Thymus (tissue), 11 donors: ENCODE measurements around the gene KLHL6. TPM values are rescaled to one million over a fixed set of nuclear protein-coding genes. Genes with fewer than 3 reads are reported as not detected.

Source experiments
- DNase-seq, 9 donors: peaks; one replicate each; pipeline ENCODE4 v3.0.0-alpha.2; 2013; ENCODE audit warnings: low spot score in 9 of 9, low read depth in 6 of 9, missing footprints in 1 of 9
- H3K27ac ChIP-seq, 2 donors: one replicate each; pipeline ENCODE4 v1.5.1; 2013; ENCODE audit warnings: control low read depth in 1 of 2, low read depth in 1 of 2, low read length in 1 of 2, mild to moderate bottlenecking in 1 of 2, moderate library complexity in 1 of 2
- H3K27me3 ChIP-seq, 2 donors: one replicate each; pipeline ENCODE4 v1.5.1; 2013; ENCODE audit warnings: low read length in 1 of 2; ENCODE audit not compliant: control insufficient read depth in 2 of 2, insufficient read depth in 1 of 2
- H3K36me3 ChIP-seq, 2 donors: one replicate each; pipeline ENCODE4 v1.5.1; 2013; ENCODE audit warnings: low read length in 1 of 2, mild to moderate bottlenecking in 1 of 2, moderate library complexity in 1 of 2; ENCODE audit not compliant: control insufficient read depth in 2 of 2, insufficient read depth in 2 of 2
- H3K4me1 ChIP-seq, 2 donors: one replicate each; pipeline ENCODE4 v1.5.1; 2013; ENCODE audit warnings: low read length in 2 of 2; ENCODE audit not compliant: control insufficient read depth in 2 of 2, insufficient read depth in 2 of 2
- H3K4me3 ChIP-seq, 2 donors: one replicate each; pipeline ENCODE4 v1.5.1; 2013; ENCODE audit warnings: low read length in 2 of 2, control low read depth in 1 of 2, mild to moderate bottlenecking in 1 of 2
- H3K9me3 ChIP-seq, 2 donors: one replicate each; pipeline ENCODE4 v1.5.1; 2013; ENCODE audit warnings: low read length in 1 of 2, mild to moderate bottlenecking in 1 of 2; ENCODE audit not compliant: control insufficient read depth in 2 of 2, insufficient read depth in 1 of 2
- WGBS: extraction: QIAGEN DNeasy Blood & Tissue Kit; methylation state at CpG from one replicate; pipeline ENCODE4 v1.1.7; 2013; 5-methylcytosine and 5-hydroxymethylcytosine counted together
- polyA plus RNA-seq: library from polyadenylated mRNA; stranded (reverse); fragments of 200-250 nt; gene quantifications from one replicate; pipeline ENCODE4 v1.2.3, GENCODE V29; 2013
- total RNA-seq: library from RNA; stranded (reverse); fragments of 120-200 nt; gene quantifications from one replicate; pipeline ENCODE4 v1.2.4, GENCODE V29; 2013
- donor health status: healthy.

Gene KLHL6
- total and polyA plus RNA-seq, 2 donors, result 16.3 to 20.9 TPM

GRCh38 chr3:183554377-183554776 is 1.1 kb downstream of the KLHL6 start:
- H3K4me1 ChIP-seq, result peaks cover 13 to 30% of the 10 kb centered on the region in 2 donors
- H3K4me3 ChIP-seq, result peak overlapping the region; percentile 78 to 81
- peak overlapping the region; percentile 27 to 95 for H3K27ac ChIP-seq
- H3K27me3 ChIP-seq, result no peaks in the 10 kb centered on the region
- peak in 8 of 9 donors; percentile 29 to 71 (median 34) for DNase-seq
- H3K9me3 ChIP-seq, result no peaks in the 10 kb centered on the region
- WGBS, result 14% methylated on average over 1 of the region's 1 CpG
- H3K36me3 ChIP-seq, result no peaks in the 10 kb centered on the region

DNA sequence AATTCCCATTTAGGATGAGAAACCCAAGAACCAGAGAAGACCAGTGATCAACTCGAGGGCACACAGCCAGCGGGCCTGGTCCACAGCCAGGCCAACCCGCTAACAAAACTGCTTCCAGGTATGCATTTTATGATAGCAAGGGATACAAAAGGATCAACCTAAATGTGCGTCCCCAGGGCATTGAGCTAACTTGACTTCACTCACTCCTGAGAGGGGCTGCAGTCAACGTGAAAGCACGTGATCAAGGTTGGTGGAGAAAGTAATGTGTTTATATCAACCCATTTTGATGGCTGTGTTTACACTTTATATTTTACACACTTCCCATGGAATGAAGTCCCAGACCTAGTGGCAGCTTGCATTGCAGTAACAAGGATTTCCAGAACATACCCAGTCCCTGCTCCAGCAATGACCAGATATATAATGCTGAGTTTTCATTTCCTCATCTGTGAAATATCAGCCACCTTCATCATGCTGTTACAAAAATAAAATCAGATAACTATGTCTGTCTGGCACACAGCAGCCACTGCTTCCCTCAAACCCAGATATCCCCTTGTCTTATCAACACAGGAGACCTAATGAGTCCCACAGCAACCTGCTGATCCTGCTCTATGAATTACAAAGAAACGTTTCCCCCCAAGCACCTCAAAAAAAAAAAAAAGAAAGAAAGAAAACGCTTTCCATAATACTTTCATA is 2.0 kb downstream of the KLHL6 start:
- H3K4me1 ChIP-seq, result peaks cover 13 to 30% of the 10 kb centered on the region in 2 donors
- peak overlapping the region; percentile 78 to 81 for H3K4me3 ChIP-seq
- no peaks in the 10 kb centered on the region for H3K36me3 ChIP-seq
- WGBS, result 39% methylated on average over 8 of the region's 8 CpGs
- H3K27ac ChIP-seq, result peak overlapping the region in 1 of 2 donors; percentile 95
- H3K27me3 ChIP-seq, result no peaks in the 10 kb centered on the region
- peak in 2 of 9 donors; percentile 21 to 28 for DNase-seq
- H3K9me3 ChIP-seq, result no peaks in the 10 kb centered on the region

- peaks cover 13 to 30% of the 10 kb centered on the region in 2 donors for H3K4me1 ChIP-seq
- H3K4me3 ChIP-seq, result no peak overlapping the region
- H3K9me3 ChIP-seq, result no peaks in the 10 kb centered on the region
- DNase-seq, result no peak
- no peak overlapping the region for H3K27ac ChIP-seq
- 93% methylated on average over 6 of the region's 6 CpGs for WGBS
- H3K36me3 ChIP-seq, result peaks cover 0 to 8% of the 10 kb centered on the region in 2 donors
- H3K27me3 ChIP-seq, result no peaks in the 10 kb centered on the region
Measured at GRCh38 chr3:183551930-183552329, 3.6 kb downstream of the KLHL6 start.

GRCh38 chr3:183548262-183548769 is 7.2 kb downstream of the KLHL6 start:
- Histone ChIP-seq H3K27ac (no peak overlapping the region), H3K27me3 (no peaks in the 10 kb centered on the region), H3K9me3 (no peaks in the 10 kb centered on the region), H3K4me3 (no peak overlapping the region), H3K4me1 (peaks cover 7 to 8% of the 10 kb centered on the region in 2 donors), H3K36me3 (peaks cover 7 to 18% of the 10 kb centered on the region in 2 donors)
- no peak for DNase-seq
- over 99% methylated on average over 2 of the region's 2 CpGs for WGBS

- DNase-seq, result no peak
- Histone ChIP-seq H3K27me3 (no peaks in the 10 kb centered on the region), H3K36me3 (peaks cover 7 to 18% of the 10 kb centered on the region in 2 donors), H3K4me3 (no peak overlapping the region), H3K9me3 (no peaks in the 10 kb centered on the region), H3K4me1 (peaks cover 4 to 8% of the 10 kb centered on the region in 2 donors), H3K27ac (no peak overlapping the region)
- WGBS, result 98% methylated on average over 19 of the region's 19 CpGs
Measured at GRCh38 chr3:183546625-183547024, 8.9 kb downstream of the KLHL6 start.

DNA sequence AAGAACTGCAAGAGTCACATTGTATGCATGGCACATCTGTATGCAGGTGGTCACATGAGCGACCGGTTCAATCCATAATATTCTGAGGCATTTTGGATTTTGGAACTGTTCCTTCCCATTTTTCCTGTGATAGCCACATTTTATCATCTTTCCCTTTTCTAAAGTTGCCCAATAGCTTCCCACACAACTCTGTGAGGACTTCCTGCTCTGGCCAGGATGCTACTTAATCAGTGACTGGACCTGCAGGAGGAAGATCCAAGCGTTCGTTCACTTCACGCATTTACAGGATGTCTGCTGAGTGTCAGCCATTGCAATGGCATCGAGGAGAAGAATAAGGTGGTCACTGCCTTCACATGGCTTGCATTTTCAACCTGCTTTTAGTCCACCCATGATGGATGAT is 9.8 kb downstream of the KLHL6 start:
- no peaks in the 10 kb centered on the region for H3K27me3 ChIP-seq
- peaks cover 8 to 17% of the 10 kb centered on the region in 2 donors for H3K4me1 ChIP-seq
- H3K4me3 ChIP-seq, result no peak overlapping the region
- peaks cover 10 to 20% of the 10 kb centered on the region in 2 donors for H3K36me3 ChIP-seq
- H3K9me3 ChIP-seq, result no peaks in the 10 kb centered on the region
- H3K27ac ChIP-seq, result no peak overlapping the region
- no peak for DNase-seq
- WGBS, result 96% methylated on average over 6 of the region's 6 CpGs

- Histone ChIP-seq H3K4me1 (peaks cover 8 to 29% of the 10 kb centered on the region in 2 donors), H3K36me3 (peaks cover 11 to 18% of the 10 kb centered on the region in 2 donors), H3K27me3 (no peaks in the 10 kb centered on the region), H3K4me3 (no peak overlapping the region), H3K9me3 (peaks cover 0 to 6% of the 10 kb centered on the region in 2 donors), H3K27ac (no peak overlapping the region)
- 95% methylated on average over 4 of the region's 4 CpGs for WGBS
- no peak for DNase-seq
Measured at GRCh38 chr3:183542355-183542754, 13.2 kb downstream of the KLHL6 start.

DNA sequence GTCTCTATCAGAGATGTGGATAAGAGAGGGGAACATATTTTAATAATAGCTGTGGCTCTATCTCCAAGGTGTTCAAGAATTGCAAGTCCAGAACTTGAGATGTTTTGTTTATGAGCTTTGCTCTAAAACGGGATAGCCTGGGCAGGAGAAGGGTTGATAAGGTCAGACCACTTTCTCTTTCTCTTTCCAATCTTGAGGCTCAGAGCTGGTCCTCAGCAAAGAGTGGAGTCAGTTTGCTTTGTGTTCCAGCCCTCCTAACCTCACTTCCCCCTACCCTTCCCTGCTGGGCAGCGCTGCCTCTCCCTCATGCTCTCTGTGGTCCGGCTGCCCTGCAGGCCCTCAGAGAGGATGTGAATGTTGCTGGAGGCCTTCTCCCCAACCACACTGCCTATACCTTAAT is 13.8 kb downstream of the KLHL6 start:
- Histone ChIP-seq H3K27me3 (no peaks in the 10 kb centered on the region), H3K9me3 (peaks cover 0 to 6% of the 10 kb centered on the region in 2 donors), H3K4me3 (no peak overlapping the region), H3K4me1 (peaks cover 8 to 31% of the 10 kb centered on the region in 2 donors), H3K36me3 (peaks cover 11 to 18% of the 10 kb centered on the region in 2 donors), H3K27ac (no peak overlapping the region)
- DNase-seq, result no peak
- 24% methylated on average over 3 of the region's 3 CpGs for WGBS

DNA sequence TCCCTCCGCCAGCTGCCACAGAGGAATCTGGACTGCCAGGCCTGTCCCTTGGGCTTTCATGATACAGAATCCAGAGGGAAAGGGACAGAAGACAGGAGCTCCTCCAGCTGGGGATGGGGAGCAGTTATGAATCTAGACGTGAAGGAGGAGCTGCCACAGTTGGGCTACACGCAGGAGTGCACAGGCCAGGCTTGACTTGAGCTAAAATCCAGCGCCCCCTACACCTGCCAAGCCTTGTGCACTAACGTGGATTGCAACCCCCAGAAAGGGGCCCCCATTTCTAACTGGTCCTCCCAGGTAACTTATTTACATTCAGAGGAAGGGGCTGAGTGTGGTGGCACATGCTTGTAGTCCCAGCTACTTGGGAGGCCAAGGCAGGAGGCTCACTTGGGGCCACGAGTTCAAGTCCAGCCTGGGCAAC is 14.3 kb downstream of the KLHL6 start:
- H3K4me3 ChIP-seq, result no peak overlapping the region
- peak overlapping the region in 1 of 2 donors; percentile 25 for H3K27ac ChIP-seq
- DNase-seq, result no peak
- H3K27me3 ChIP-seq, result no peaks in the 10 kb centered on the region
- H3K4me1 ChIP-seq, result peaks cover 8 to 36% of the 10 kb centered on the region in 2 donors
- WGBS, result 84% methylated on average over 6 of the region's 6 CpGs
- peaks cover 0 to 6% of the 10 kb centered on the region in 2 donors for H3K9me3 ChIP-seq
- H3K36me3 ChIP-seq, result peaks cover 9 to 16% of the 10 kb centered on the region in 2 donors
